B cell (primary cell): ENCODE measurements around the gene CREBBP. TPM values are rescaled to one million over a fixed set of nuclear protein-coding genes. Genes with fewer than 3 reads are reported as not detected.

Experiments used
- ATAC-seq: fragments of 200-7000 bp; cut with Tn5 transposase; one replicate; pipeline ENCODE4 v1.10.0; 2021; ENCODE audit warnings: low read depth, mild to moderate bottlenecking, moderate number of reproducible peaks, moderate library complexity
- CTCF ChIA-PET: fragments of 350-600 bp; sonication (Branson Sonifier 250); formaldehyde crosslinking; loops from one replicate; lab custom pipeline; 2021; ENCODE audit warnings: antibody characterized with exemption, inconsistent platforms; lab: Charles Lee
- POLR2A ChIA-PET: fragments of 350-600 bp; sonication (Branson Sonifier 250); formaldehyde crosslinking; loops from one replicate; lab custom pipeline; 2021; ENCODE audit warnings: antibody characterized with exemption; lab: Charles Lee
- DNase-seq: peaks from one replicate; pipeline ENCODE4 v3.0.0; 2013
- H2AFZ ChIP-seq: 2 replicates; pipeline ENCODE4 v1.6.1; 2012; ENCODE audit warnings: mild to moderate bottlenecking, low read depth, low read length; ENCODE audit not compliant: insufficient read depth, poor library complexity, severe bottlenecking
- H3K27ac ChIP-seq, 2 donors: 1 replicate in 1 of 2; 2 replicates in 1 of 2; pipeline ENCODE4 v1.5.1; 2012 to 2013; ENCODE audit warnings: low read length in 2 of 2, mild to moderate bottlenecking in 2 of 2, moderate library complexity in 1 of 2
- H3K27me3 ChIP-seq, 4 experiments: fragments of 200-600 bp in 1 of 4; sonication (generic) in 1 of 4; replicated peaks in 1 of 4; 1 replicate in 2 of 4; 2 replicates in 2 of 4; pipeline versions ENCODE4 v1.6.1 to v1.7.0; 2013 to 2016; ENCODE audit warnings: low read length in 3 of 4, mild to moderate bottlenecking in 2 of 4, mixed read lengths in 1 of 4, moderate library complexity in 1 of 4; ENCODE audit not compliant: insufficient read depth in 4 of 4, control insufficient read depth in 3 of 4; ENCODE audit errors: control extremely low read depth in 1 of 4
- H3K36me3 ChIP-seq, 2 experiments: replicated peaks in 1 of 2; 1 replicate in 1 of 2; 2 replicates in 1 of 2; pipeline versions ENCODE4 v1.6.1 to v1.7.1; 2013; ENCODE audit warnings: low read length in 1 of 2; ENCODE audit not compliant: insufficient read depth in 2 of 2, control insufficient read depth in 1 of 2; ENCODE audit errors: control extremely low read depth in 1 of 2, extremely low read depth in 1 of 2
- H3K4me1 ChIP-seq, 2 donors: fragments of 200-600 bp in 1 of 2; sonication (generic) in 1 of 2; 1 replicate in 1 of 2; 2 replicates in 1 of 2; pipeline versions ENCODE4 v1.5.1 to v1.6.1; 2013 to 2017; ENCODE audit warnings: low read length in 2 of 2; ENCODE audit not compliant: control insufficient read depth in 2 of 2, insufficient read depth in 2 of 2
- H3K4me2 ChIP-seq: replicated peaks from 2 replicates; pipeline ENCODE3; 2012; ENCODE audit warnings: mild to moderate bottlenecking, low read depth, low read length; ENCODE audit not compliant: poor library complexity, severe bottlenecking
- H3K4me3 ChIP-seq, 5 experiments: fragments of 200-600 bp in 1 of 5; sonication (generic) in 1 of 5; 1 replicate in 3 of 5; 2 replicates in 2 of 5; pipeline versions ENCODE4 v1.5.1 to v1.7.0; 2011 to 2016; ENCODE audit warnings: low read length in 4 of 5, mild to moderate bottlenecking in 4 of 5, low read depth in 2 of 5, control low read depth in 1 of 5, moderate library complexity in 1 of 5; ENCODE audit not compliant: insufficient read depth in 1 of 5; ENCODE audit errors: control extremely low read depth in 1 of 5, extremely low read depth in 1 of 5
- H3K79me2 ChIP-seq: fragments of 200-600 bp; sonication (generic); one replicate; pipeline ENCODE4 v1.6.0; 2016; ENCODE audit warnings: low read length; ENCODE audit not compliant: control insufficient read depth, insufficient read depth
- H3K9ac ChIP-seq: fragments of 200-600 bp; sonication (generic); 2 replicates; pipeline ENCODE4 v1.6.1; 2017; ENCODE audit warnings: mild to moderate bottlenecking, low read length, moderate library complexity
- H3K9me3 ChIP-seq, 3 donors: one replicate each; pipeline versions ENCODE4 v1.6.1 to v1.7.1; 2013; ENCODE audit warnings: low read length in 2 of 3; ENCODE audit not compliant: control insufficient read depth in 2 of 3, insufficient read depth in 1 of 3; ENCODE audit errors: control extremely low read depth in 1 of 3
- H4K20me1 ChIP-seq: 2 replicates; pipeline ENCODE4 v1.6.0; 2012; ENCODE audit warnings: mild to moderate bottlenecking, low read length; ENCODE audit not compliant: insufficient read depth, control insufficient read depth, poor library complexity, severe bottlenecking
- H3K27ac Mint-ChIP-seq: one replicate; pipeline ENCODE4 v1.8.0; 2021; ENCODE audit warnings: mixed read lengths
- H3K27me3 Mint-ChIP-seq: one replicate; pipeline ENCODE4 v1.8.0; 2021; ENCODE audit warnings: mixed read lengths
- H3K4me1 Mint-ChIP-seq: one replicate; pipeline ENCODE4 v1.8.0; 2021; ENCODE audit warnings: mixed read lengths
- H3K4me3 Mint-ChIP-seq: one replicate; pipeline ENCODE4 v1.8.0; 2021; ENCODE audit warnings: mixed read lengths
- H3K9me3 Mint-ChIP-seq: one replicate; pipeline ENCODE4 v1.8.0; 2022; ENCODE audit warnings: mixed read lengths; ENCODE audit not compliant: insufficient read depth
- CTCF ChIP-seq: fragments of 200-600 bp; IDR thresholded peaks from one replicate; pipeline ENCODE4 v1.8.0; 2022; ENCODE audit warnings: antibody characterized with exemption, mild to moderate bottlenecking
- EZH2 ChIP-seq: IDR thresholded peaks from 2 replicates; pipeline ENCODE4 v1.6.1; 2012; ENCODE audit warnings: borderline replicate concordance, low read depth, mild to moderate bottlenecking, moderate library complexity, low read length; ENCODE audit not compliant: insufficient read depth, poor library complexity, severe bottlenecking
- WGBS: methylation state at CpG from one replicate; pipeline ENCODE4 v1.1.5; 2013; ENCODE audit warnings: missing lambda C conversion rate; ENCODE audit not compliant: insufficient coverage; 5-methylcytosine and 5-hydroxymethylcytosine counted together
- intact Hi-C: fragments of 100-400 bp; cut with micrococcal nuclease; formaldehyde crosslinking; loops from one replicate; pipeline ENCODE4 v1.10.0; 2022
- polyA plus RNA-seq: library from polyadenylated mRNA; depleted of rRNA; stranded (reverse); fragments of >200 nt; gene quantifications from 2 replicates; pipeline ENCODE4 v1.2.3, GENCODE V29; 2012
- total RNA-seq, 2 donors: library from RNA; stranded (reverse); fragments of 120-200 nt in 1 of 2; gene quantifications; 1 replicate in 1 of 2; 2 replicates in 1 of 2; pipeline versions ENCODE4 v1.2.3 to v1.2.4, GENCODE V29; 2013 to 2022

Gene CREBBP
- total and polyA plus RNA-seq, 2 donors (not counting 1 experiment from before 2014, with no cell fraction given), result 27.6 to 206 TPM

- ATAC-seq (no peak), DNase-seq (no peak)
- H3K27me3 Mint-ChIP-seq, result no peaks in the 10 kb centered on the region
- Histone ChIP-seq H3K4me1 (peaks cover 74 to 92% of the 10 kb centered on the region in 2 donors), H4K20me1 (peaks cover 99% of the 10 kb centered on the region), H3K9me3 (no peaks in the 10 kb centered on the region), H3K4me2 (peak overlapping the region; percentile 55), H3K9ac (no peak overlapping the region), H2AFZ (no peak overlapping the region), H3K4me3 (no peak overlapping the region), H3K79me2 (peaks cover 100% of the 10 kb centered on the region), H3K27ac (peak overlapping the region in 1 of 2 donors; percentile 72), H3K27me3 (no peaks in the 10 kb centered on the region), H3K36me3 (peaks cover 0 to 8% of the 10 kb centered on the region in 2 experiments)
- CTCF ChIA-PET, result interaction anchor here (1.2 kb wide), 1 partner anchor 9 kb away, joined by 5 read pairs; no protein-coding TSS in a partner anchor
- H3K4me1 Mint-ChIP-seq, result peaks cover 90% of the 10 kb centered on the region
- H3K27ac Mint-ChIP-seq, result peak overlapping the region; percentile 75
- POLR2A ChIA-PET, result no interaction called here
- no peaks in the 10 kb centered on the region for H3K9me3 Mint-ChIP-seq
- TF ChIP-seq CTCF, result no peak
- TF ChIP-seq EZH2, result no peak
- intact Hi-C loops, result no loop called here
- H3K4me3 Mint-ChIP-seq, result peak overlapping the region; percentile 44
Observed at GRCh38 chr16:3858801-3859200, 21.7 kb downstream of the CREBBP start.

DNA sequence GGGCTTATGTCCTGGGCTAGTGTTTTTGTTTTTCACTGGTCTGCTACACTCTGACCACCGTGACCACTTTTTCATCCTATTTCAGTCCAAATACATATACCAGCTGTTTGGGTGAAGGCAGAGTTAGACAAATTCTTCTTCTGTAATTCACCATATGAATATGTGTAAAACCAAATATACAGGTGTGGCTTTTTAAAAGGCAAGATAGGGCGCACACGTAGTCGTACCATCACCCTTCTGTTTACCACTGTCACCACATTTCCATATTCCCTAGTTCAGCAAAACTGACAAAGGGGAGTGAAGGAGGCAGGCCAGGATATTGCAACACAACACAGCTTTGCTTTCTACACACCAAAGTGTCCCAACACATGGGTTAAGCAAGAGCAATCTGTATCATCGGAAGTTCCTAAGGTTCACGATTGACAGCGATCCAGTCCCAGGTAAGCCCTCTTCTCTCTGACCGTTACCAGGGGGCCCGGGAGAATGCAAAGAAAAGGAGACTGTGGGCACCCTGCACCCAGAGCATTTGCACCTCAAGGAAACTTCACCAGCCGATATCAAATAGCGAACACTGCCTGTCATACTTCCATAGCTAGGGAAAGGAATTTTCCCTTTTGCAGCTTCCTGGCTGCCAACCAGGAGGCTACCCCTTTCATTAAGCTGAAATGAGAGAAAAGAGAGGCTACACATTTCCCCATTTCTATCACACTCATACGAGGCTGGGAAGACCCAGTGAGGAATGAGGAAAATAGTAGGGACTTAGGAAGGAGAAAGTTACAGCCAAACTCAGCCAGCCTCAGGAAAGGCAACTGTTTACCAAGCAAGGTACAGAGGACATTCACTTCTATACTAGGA, 23.1 kb downstream of the CREBBP start:
- no peak overlapping the region for H2AFZ ChIP-seq

More for the DNA sequence above, 23.1 kb downstream of the CREBBP start:
- Histone ChIP-seq H3K4me3 (peak overlapping the region in 2 of 5 experiments; percentile 8 to 33), H4K20me1 (peaks cover 96% of the 10 kb centered on the region), H3K36me3 (peaks cover 0 to 8% of the 10 kb centered on the region in 2 experiments), H3K27me3 (no peaks in the 10 kb centered on the region), H3K4me1 (peaks cover 60 to 78% of the 10 kb centered on the region in 2 donors), H3K27ac (peak overlapping the region; percentile 28 to 72), H3K4me2 (peak overlapping the region; percentile 55), H3K79me2 (peaks cover 100% of the 10 kb centered on the region), H3K9me3 (no peaks in the 10 kb centered on the region), H3K9ac (peak overlapping the region; percentile 4)
- peaks cover 84% of the 10 kb centered on the region for H3K4me1 Mint-ChIP-seq
- intact Hi-C loops, result no loop called here
- H3K4me3 Mint-ChIP-seq, result peak overlapping the region; percentile 53
- POLR2A ChIA-PET, result no interaction called here
- CTCF ChIA-PET, result interaction anchor here (0.6 to 1.4 kb wide), 3 partner anchors 21 to 431 kb away, joined by 3 read pairs; no protein-coding TSS in a partner anchor
- no peaks in the 10 kb centered on the region for H3K9me3 Mint-ChIP-seq
- H3K27ac Mint-ChIP-seq, result peak overlapping the region; percentile 75
- no peaks in the 10 kb centered on the region for H3K27me3 Mint-ChIP-seq
- 98% methylated on average over 5 of the region's 12 CpGs for WGBS
- ATAC-seq, result no peak
- TF ChIP-seq EZH2, result no peak
- no peak for TF ChIP-seq CTCF
- no peak for DNase-seq
